Large intestine (tissue), 3 donors: ENCODE results near the gene DHX8. TPM values are rescaled to one million over a fixed set of nuclear protein-coding genes. Genes with fewer than 3 reads are reported as not detected.

ENCODE experiments used
- DNase-seq, 2 donors: peaks; one replicate each; pipeline versions ENCODE4 v3.0.0 to v3.0.0-alpha.2; 2013
- H3K27ac ChIP-seq: one replicate; pipeline ENCODE4 v1.5.1; 2013; ENCODE audit warnings: low read length
- H3K27me3 ChIP-seq: 2 replicates; pipeline ENCODE4 v1.6.1; 2013; ENCODE audit warnings: low read length; ENCODE audit not compliant: control insufficient read depth, insufficient read depth
- H3K36me3 ChIP-seq: 2 replicates; pipeline ENCODE4 v1.6.1; 2013; ENCODE audit warnings: low read length; ENCODE audit not compliant: control insufficient read depth, insufficient read depth
- H3K4me1 ChIP-seq: one replicate; pipeline ENCODE4 v1.6.1; 2013; ENCODE audit warnings: low read length; ENCODE audit not compliant: control insufficient read depth, insufficient read depth
- H3K4me3 ChIP-seq: one replicate; pipeline ENCODE4 v1.5.1; 2013; ENCODE audit warnings: low read length
- H3K9me3 ChIP-seq: one replicate; pipeline ENCODE4 v1.6.1; 2013; ENCODE audit warnings: mild to moderate bottlenecking, low read depth, low read length, moderate library complexity; ENCODE audit not compliant: control insufficient read depth
- WGBS: methylation state at CpG from one replicate; pipeline ENCODE4 v1.1.5; 2013; ENCODE audit warnings: low lambda C conversion rate; ENCODE audit not compliant: insufficient coverage; 5-methylcytosine and 5-hydroxymethylcytosine counted together
- polyA plus RNA-seq: library from polyadenylated mRNA; unstranded; fragments of 120-200 nt; gene quantifications from one replicate; pipeline ENCODE4 v1.2.1, GENCODE V29; 2013

DHX8 gene
- polyA plus RNA-seq, 1 donor = 27.8 TPM

DNA sequence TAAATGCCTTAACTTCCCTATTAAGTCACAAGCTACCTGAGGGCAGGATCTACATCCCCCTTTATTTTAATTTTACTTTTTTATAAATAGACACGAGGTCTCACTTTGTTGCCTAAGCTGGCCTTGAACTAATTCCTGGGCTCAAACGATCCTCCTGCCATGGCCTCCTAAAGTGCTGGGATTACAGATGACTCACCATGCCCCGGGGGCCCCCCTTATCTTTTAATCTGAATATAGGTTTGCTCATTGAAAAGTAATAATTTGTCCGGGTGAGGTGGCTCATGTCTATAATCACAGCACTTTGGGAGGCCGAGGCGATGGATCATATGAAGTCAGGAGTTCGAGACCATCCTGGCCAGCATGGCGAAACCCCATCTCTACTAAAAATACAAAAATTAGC is 48.2 kb downstream of the DHX8 start:
- Histone ChIP-seq H3K4me1 (peaks cover 30% of the 10 kb centered on the region), H3K36me3 (peaks cover 18% of the 10 kb centered on the region), H3K4me3 (no peak overlapping the region), H3K27me3 (no peaks in the 10 kb centered on the region), H3K27ac (no peak overlapping the region), H3K9me3 (no peaks in the 10 kb centered on the region)
- 70% methylated on average over 2 of the region's 8 CpGs for WGBS
- no peak for DNase-seq

DNA sequence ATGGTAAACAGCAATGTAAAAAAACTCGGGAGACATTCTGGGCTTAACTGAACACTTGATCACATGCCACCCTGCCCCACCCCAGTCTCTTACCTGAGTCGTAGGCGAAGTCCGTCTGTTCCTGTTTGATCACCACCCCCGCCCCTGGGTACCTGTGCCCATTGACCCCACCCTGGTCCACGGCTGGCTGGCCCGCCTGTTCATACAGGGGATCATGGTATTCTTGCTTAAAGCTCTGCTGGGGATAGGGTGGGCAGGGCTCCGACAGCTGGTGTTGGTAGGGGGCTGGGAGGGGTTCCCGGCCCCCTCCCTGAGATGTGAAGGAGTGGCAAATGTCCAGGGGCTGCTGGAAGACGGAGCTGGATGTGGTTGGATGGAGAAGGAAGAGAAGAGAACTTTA is 48.8 kb downstream of the DHX8 start:
- Histone ChIP-seq H3K4me1 (peaks cover 30% of the 10 kb centered on the region), H3K36me3 (peaks cover 11% of the 10 kb centered on the region), H3K9me3 (no peaks in the 10 kb centered on the region), H3K27me3 (no peaks in the 10 kb centered on the region), H3K4me3 (no peak overlapping the region), H3K27ac (no peak overlapping the region)
- WGBS = no CpG with 5 or more reads among the region's 10 CpGs
- peak; percentile 63 to 81 for DNase-seq

DNA sequence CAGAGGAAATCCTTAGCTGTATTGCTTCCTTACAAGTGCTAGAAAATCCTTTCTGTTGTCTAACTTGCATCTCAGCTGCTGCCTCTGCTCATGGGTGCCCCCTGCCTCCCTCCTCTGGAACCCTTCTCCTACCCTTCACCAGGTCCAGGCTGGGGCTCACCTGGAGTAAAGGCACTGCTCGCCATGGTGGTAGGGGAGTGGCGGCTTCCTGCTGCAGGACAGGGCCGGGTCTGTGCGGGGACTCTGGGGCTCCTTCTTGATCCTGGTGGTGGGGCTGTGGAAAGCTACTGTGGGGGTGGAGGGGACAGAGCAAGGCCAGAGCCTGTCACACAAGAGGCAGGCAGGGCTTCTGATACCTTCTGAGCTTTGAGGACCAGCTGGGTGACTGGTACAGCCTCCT is 49.9 kb downstream of the DHX8 start:
- no peak overlapping the region for H3K27ac ChIP-seq
- no peak overlapping the region for H3K4me3 ChIP-seq
- H3K4me1 ChIP-seq = peaks cover 30% of the 10 kb centered on the region
- H3K9me3 ChIP-seq = no peaks in the 10 kb centered on the region
- DNase-seq = no peak
- WGBS = no CpG with 5 or more reads among the region's 4 CpGs
- no peaks in the 10 kb centered on the region for H3K27me3 ChIP-seq
- peaks cover 7% of the 10 kb centered on the region for H3K36me3 ChIP-seq

- WGBS = no CpG with 5 or more reads among the region's 5 CpGs
- no peak for DNase-seq
- no peak overlapping the region for H3K4me3 ChIP-seq
Measured at GRCh38 chr17:43534909-43535308, 51.1 kb downstream of the DHX8 start.

GRCh38 chr17:43536236-43536992 is 52.6 kb downstream of the DHX8 start:
- H3K27ac ChIP-seq = no peak overlapping the region
- H3K4me3 ChIP-seq = no peak overlapping the region
- H3K9me3 ChIP-seq = no peaks in the 10 kb centered on the region
- WGBS = no CpG with 5 or more reads among the region's 6 CpGs
- H3K4me1 ChIP-seq = peaks cover 12% of the 10 kb centered on the region
- no peak for DNase-seq
- peaks cover 3% of the 10 kb centered on the region for H3K36me3 ChIP-seq
- no peaks in the 10 kb centered on the region for H3K27me3 ChIP-seq

More at GRCh38 chr17:43534909-43535308, 51.1 kb downstream of the DHX8 start:
- Histone ChIP-seq H3K36me3 (peaks cover 3% of the 10 kb centered on the region), H3K9me3 (no peaks in the 10 kb centered on the region), H3K27me3 (no peaks in the 10 kb centered on the region), H3K4me1 (peaks cover 27% of the 10 kb centered on the region), H3K27ac (no peak overlapping the region)

- H3K4me1 ChIP-seq = peaks cover 11% of the 10 kb centered on the region
- peaks cover 14% of the 10 kb centered on the region for H3K27me3 ChIP-seq
- no peak overlapping the region for H3K27ac ChIP-seq
- DNase-seq = no peak
- WGBS = no CpG with 5 or more reads among the region's 11 CpGs
- H3K9me3 ChIP-seq = no peaks in the 10 kb centered on the region
- H3K36me3 ChIP-seq = no peaks in the 10 kb centered on the region
- H3K4me3 ChIP-seq = no peak overlapping the region
Measured at GRCh38 chr17:43540821-43541674, 57.3 kb downstream of the DHX8 start.

GRCh38 chr17:43542859-43543258 is 59.1 kb downstream of the DHX8 start:
- no CpG with 5 or more reads among the region's 8 CpGs for WGBS
- H3K36me3 ChIP-seq = no peaks in the 10 kb centered on the region
- H3K9me3 ChIP-seq = no peaks in the 10 kb centered on the region
- H3K27ac ChIP-seq = no peak overlapping the region
- peaks cover 16% of the 10 kb centered on the region for H3K27me3 ChIP-seq
- H3K4me1 ChIP-seq = peaks cover 14% of the 10 kb centered on the region
- H3K4me3 ChIP-seq = no peak overlapping the region
- no peak for DNase-seq

GRCh38 chr17:43543300-43543699 is 59.5 kb downstream of the DHX8 start:
- no peaks in the 10 kb centered on the region for H3K36me3 ChIP-seq
- H3K4me1 ChIP-seq = peaks cover 14% of the 10 kb centered on the region
- WGBS = no CpG with 5 or more reads among the region's 4 CpGs
- H3K27ac ChIP-seq = no peak overlapping the region
- peaks cover 16% of the 10 kb centered on the region for H3K27me3 ChIP-seq
- H3K4me3 ChIP-seq = no peak overlapping the region
- no peak for DNase-seq
- H3K9me3 ChIP-seq = no peaks in the 10 kb centered on the region

- Histone ChIP-seq H3K4me3 (peak overlapping the region; percentile 13), H3K27ac (peak overlapping the region; percentile 48), H3K9me3 (no peaks in the 10 kb centered on the region), H3K4me1 (peaks cover 14% of the 10 kb centered on the region), H3K27me3 (peaks cover 16% of the 10 kb centered on the region), H3K36me3 (no peaks in the 10 kb centered on the region)
- no peak for DNase-seq
- no CpG with 5 or more reads among the region's 7 CpGs for WGBS
Measured at GRCh38 chr17:43543771-43544575, 60.2 kb downstream of the DHX8 start.

GRCh38 chr17:43545383-43545632 is 61.5 kb downstream of the DHX8 start:
- H3K27ac ChIP-seq = peak overlapping the region; percentile 84
- peaks cover 14% of the 10 kb centered on the region for H3K4me1 ChIP-seq
- no peaks in the 10 kb centered on the region for H3K36me3 ChIP-seq
- no peaks in the 10 kb centered on the region for H3K9me3 ChIP-seq
- DNase-seq = peak in 1 of 2 donors; percentile 69
- peak overlapping the region; percentile 50 for H3K4me3 ChIP-seq
- peaks cover 16% of the 10 kb centered on the region for H3K27me3 ChIP-seq
- WGBS = no CpG with 5 or more reads among the region's 21 CpGs
